Umbilical cord (tissue), 2 donors: Measurements from ENCODE around the gene AMH. TPM values are rescaled to one million over a fixed set of nuclear protein-coding genes. Genes with fewer than 3 reads are reported as not detected.

Experiments used
- DNase-seq: peaks from one replicate; pipeline ENCODE4 v3.0.0-alpha.2; 2015; ENCODE audit warnings: low spot score
- total RNA-seq: library from RNA; depleted of rRNA; stranded (reverse); fragments of >200 nt; gene quantifications from one replicate; pipeline ENCODE4 v1.2.3, GENCODE V29; 2014; ENCODE audit warnings: low replicate concordance; ENCODE audit not compliant: insufficient read depth

The AMH gene
- total RNA-seq, 1 donor from 2014 or later = 3.1 TPM

- DNase-seq = no peak
Observed at GRCh38 chr19:2286402-2287140, 37.4 kb downstream of the AMH start.

GRCh38 chr19:2287585-2288337, 38.6 kb downstream of the AMH start:
- no peak for DNase-seq

DNA sequence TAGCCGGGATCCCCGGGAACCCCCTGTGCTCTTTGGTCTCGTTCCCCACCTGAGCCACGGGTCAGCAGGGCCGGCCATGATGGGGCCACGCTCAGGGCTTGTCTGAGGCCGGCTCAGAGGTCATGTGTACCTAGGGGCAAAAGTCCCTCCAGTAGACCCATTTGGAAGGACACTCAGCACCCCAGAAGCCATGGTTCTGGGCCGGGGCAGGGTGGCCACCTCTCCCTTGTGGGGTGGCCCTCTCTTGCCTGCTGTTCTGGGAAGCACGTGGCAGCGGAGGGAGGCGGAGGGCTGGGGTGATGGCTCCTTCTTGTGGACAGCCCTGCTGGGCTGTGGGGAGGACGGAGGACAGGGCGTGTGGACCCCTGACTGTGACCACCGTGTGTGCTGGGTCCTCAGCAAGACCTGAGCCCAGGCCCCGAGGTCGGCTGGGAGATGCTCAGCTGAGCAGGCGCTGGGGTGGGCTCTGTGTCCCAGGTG, 39.3 kb downstream of the AMH start:
- DNase-seq = no peak

DNA sequence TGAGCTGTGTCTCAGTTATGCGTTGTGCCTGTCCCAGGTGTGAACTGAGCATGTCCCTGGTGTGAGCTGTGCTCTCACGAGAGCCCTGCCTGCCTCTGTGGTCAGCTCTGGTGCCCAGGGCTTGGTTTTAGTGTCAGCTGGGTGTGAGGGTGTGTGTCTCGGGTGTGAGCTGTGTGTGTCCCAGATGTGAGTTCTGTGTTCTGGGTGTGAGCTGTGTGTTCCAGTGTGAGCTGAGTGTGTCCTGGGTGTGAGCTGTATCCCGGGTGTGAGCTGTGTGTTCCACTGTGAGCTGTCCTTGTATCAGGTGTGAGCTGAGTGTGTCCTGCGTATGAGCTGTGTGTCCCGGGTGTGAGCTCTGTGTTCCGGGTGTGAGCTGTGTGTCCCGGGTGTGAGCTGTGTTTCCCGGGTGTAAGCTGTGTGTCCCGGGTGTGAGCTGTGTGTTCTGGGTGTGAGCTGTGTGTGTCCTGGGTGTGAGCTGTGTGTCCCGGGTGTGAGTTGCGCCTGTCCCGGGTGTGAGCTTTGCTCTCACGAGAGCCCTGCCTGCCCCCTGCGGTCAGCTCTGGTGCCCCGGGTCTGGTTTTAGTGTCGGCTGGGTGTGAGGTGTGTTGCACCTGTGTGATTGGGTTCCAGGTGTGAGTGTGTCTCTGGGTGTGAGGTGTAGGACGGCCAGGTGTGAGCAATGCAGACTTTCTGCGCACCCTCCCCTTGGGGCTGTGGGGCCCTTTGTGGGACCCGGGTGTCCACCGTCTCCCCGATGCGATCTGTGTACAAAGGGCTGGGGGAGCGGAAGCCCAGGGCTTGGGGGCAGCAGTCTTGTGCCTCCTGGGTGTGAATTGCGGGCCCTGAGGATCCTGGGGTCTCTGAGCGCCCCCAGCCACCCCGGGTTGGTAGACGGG, 39.9 kb downstream of the AMH start:
- DNase-seq = no peak

DNA sequence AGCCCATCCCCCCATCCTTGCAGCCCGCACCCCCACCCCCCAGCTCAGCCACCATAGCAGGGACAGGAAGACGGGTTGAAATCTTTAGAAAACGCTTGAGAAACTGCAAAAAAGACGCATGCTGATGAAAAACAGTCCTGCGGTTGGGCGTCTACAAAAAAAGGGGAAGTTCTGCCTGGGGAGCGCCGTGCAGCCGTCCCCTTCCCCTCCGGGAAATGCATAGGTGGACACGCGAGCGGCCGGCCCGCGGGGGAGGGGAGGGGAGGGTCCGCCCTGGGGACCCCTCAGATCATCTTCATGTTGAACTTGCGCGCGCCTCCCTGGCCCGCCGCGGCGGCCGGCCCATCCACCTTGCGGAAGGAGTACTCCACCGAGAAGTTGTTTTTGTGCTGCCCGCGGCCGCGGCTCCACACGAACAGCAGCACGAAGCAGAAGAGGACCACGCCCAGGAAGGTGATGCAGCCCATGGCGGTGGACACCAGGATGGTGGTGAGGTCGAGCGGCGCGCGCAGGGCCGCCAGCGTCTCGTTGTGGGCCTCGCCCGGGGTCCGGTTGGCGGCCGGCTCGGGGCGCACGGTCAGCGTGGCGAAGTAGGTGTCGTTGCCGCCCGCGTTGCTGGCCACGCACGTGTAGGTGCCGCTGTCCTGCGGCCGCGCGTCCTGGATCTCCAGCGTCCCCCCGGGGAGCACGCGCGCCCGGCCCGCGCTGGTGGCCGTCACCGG, 40.8 kb downstream of the AMH start:
- DNase-seq = no peak

DNA sequence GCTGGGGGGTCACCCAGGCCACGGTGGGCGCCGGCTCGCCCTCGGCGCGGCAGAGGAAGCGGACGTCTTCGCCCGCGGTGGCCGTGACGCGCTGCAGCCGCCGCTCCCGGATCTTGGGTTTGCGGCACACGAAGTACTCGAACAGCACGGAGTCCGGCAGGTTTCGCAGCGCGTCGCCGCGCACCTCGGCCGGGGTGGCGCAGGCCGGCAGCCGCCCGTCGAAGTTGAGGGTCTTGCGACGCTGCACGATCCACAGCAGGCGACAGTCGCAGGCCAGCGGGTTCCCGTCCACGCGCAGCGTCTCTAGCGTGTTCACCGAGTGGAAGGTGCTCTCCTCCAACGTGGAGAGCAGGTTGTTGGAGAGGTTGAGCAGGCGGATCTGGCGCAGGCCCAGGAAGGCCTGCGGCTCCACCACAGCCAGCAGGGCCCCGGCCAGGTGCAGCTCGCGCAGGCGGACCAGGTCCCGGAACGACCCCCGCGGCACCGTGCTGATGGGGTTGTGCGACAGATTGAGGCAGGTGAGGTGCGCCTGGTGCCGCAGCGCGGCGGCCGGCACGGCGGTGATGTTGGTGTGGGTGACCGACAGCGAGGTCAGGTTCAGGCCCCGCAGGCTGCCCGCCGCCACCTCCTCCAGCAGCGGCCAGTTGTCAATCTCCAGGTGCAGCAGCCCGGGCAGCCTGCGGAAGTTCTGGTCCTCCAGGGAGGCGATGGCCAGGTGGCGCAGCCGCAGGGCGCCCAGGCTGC, 41.5 kb downstream of the AMH start:
- DNase-seq = no peak

DNA sequence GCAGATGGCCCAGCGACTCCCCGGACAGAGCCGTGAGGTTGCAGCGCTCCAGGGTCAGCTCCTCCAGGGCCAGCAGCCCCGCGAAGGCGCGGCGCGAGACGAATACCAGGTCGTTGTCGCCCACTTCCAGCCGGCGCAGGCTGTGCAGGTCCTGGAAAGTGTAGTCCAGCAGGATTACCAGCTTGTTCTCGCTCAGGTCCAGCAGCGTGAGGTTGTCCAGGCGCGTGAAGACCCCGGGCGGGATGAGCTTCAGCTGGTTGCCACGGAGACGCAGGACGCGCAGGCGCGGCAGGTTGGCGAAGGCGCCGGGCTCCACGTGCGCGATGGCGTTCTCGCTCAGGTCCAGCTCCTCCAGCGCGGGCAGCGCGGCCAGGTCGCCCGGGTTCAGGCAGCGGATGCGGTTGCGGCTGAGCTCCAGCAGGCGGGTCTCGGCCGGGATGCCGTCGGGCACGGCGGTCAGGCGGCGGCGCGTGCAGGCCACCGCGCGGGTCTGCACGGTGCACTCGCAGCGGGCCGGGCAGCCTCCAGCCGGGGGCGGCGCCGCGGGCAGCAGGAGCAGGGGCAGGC, 42.1 kb downstream of the AMH start:
- DNase-seq = no peak

- DNase-seq = peak; percentile 70
Observed at GRCh38 chr19:2294687-2295335, 45.7 kb downstream of the AMH start.

DNA sequence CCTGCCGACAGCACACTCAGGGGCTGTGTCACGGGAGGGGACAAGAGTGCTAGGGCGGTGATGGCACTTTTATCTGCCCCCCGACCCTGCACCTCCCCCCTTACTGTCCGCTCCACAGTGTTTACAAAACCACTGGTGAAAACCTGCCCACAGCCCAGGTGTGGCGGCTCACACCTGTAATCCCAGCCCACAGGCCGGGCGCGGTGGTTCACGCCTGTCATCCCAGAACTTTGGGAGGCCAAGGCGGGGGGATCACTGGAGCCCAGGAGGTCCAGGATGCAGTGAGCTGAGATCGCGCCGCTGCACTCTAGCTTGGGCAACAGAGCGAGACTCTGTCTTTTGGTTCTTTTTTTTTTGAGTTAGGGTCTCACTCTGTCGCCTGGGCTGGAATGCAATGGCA, 47.0 kb downstream of the AMH start:
- DNase-seq = no peak

DNA sequence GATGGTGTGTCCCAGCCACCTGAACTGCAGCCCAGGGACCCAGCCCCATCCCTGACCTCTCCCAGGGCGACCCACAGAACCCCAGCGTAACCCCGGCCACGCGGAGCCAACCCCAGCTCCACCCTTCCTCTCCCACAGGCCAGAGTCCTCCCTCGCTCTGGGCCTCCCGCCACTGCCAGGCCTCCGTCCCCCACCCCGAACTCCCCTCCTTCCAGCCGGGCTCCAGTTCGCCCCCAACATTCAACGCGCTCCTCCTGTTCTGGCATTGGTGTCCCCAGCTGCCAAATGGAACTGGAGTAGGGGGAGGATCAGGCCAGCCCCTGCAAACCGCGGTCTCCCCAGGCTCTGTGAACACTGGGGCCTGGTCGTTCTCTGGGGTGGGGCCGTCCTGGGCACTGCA, 51.4 kb downstream of the AMH start:
- no peak for DNase-seq

Other genes with a start within 250 kb of the AMH start
- gene BTBD2, start 233.6 kb upstream of the AMH start, total RNA-seq = 31.8 TPM
- 17.8 TPM for gene MKNK2, start 198.1 kb upstream of the AMH start, total RNA-seq
- 7.7 TPM for gene MOB3A, start 153.0 kb upstream of the AMH start, total RNA-seq
- gene IZUMO4, start 152.4 kb upstream of the AMH start, total RNA-seq = 1.2 TPM
- gene AP3D1, start 97.8 kb upstream of the AMH start, total RNA-seq = 46.0 TPM
- gene DOT1L, start 85.4 kb upstream of the AMH start, total RNA-seq = 6.0 TPM
- gene PLEKHJ1, start 13.0 kb upstream of the AMH start, total RNA-seq = 29.4 TPM
- 39.7 TPM for gene SF3A2, start 12.5 kb upstream of the AMH start, total RNA-seq
- gene JSRP1, start 7.1 kb downstream of the AMH start, total RNA-seq = not detected
- gene PEAK3, start 32.9 kb downstream of the AMH start, total RNA-seq = 0.24 TPM
- not detected for gene LINGO3, start 58.8 kb downstream of the AMH start, total RNA-seq
- gene LSM7, start 79.3 kb downstream of the AMH start, total RNA-seq = 76.6 TPM
- 20.5 TPM for gene SPPL2B, start 79.4 kb downstream of the AMH start, total RNA-seq
- not detected for gene TMPRSS9, start 110.9 kb downstream of the AMH start, total RNA-seq
- gene TIMM13, start 178.3 kb downstream of the AMH start, total RNA-seq = 19.7 TPM
- gene LMNB2, start 207.6 kb downstream of the AMH start, total RNA-seq = 17.8 TPM
- 58.7 TPM for gene GADD45B, start 226.8 kb downstream of the AMH start, total RNA-seq